Activated CD4-positive, alpha-beta memory T cell treated with anti-CD3 and anti-CD28 coated beads for 36 hours (primary cell): ENCODE data around the gene MAST3. TPM values are rescaled to one million over a fixed set of nuclear protein-coding genes. Genes with fewer than 3 reads are reported as not detected.
"Not testable (repeated sequence)": the region's sequence is repeated elsewhere in the genome, so short reads cannot be mapped to it uniquely, and the experiment has no call there.

ENCODE experiments used
- CTCF ChIA-PET: fragments of 350-600 bp; sonication (Branson Sonifier 250); formaldehyde crosslinking; loops from one replicate; lab custom pipeline; 2021; ENCODE audit warnings: antibody characterized with exemption, inconsistent platforms; lab: Charles Lee
- POLR2A ChIA-PET: fragments of 350-600 bp; sonication (Branson Sonifier 250); formaldehyde crosslinking; loops from one replicate; lab custom pipeline; 2021; ENCODE audit warnings: antibody characterized with exemption; lab: Charles Lee
- DNase-seq: peaks from one replicate; pipeline ENCODE4 v3.0.0-alpha.2; 2020
- H3K27ac Mint-ChIP-seq: one replicate; pipeline ENCODE4 v1.8.0; 2021; ENCODE audit warnings: mixed read lengths
- H3K27me3 Mint-ChIP-seq: one replicate; pipeline ENCODE4 v1.8.0; 2021; ENCODE audit warnings: mixed read lengths
- H3K36me3 Mint-ChIP-seq: one replicate; pipeline ENCODE4 v1.8.0; 2021; ENCODE audit warnings: mixed read lengths
- H3K4me1 Mint-ChIP-seq: one replicate; pipeline ENCODE4 v1.8.0; 2021; ENCODE audit warnings: low read depth, mixed read lengths
- H3K4me3 Mint-ChIP-seq: one replicate; pipeline ENCODE4 v1.8.0; 2021; ENCODE audit warnings: mild to moderate bottlenecking, mixed read lengths
- H3K9me3 Mint-ChIP-seq: one replicate; pipeline ENCODE4 v1.8.0; 2021; ENCODE audit warnings: mixed read lengths
- intact Hi-C: fragments of 100-400 bp; cut with micrococcal nuclease; formaldehyde crosslinking; loops from one replicate; pipeline ENCODE4 v1.15.1; 2023
- total RNA-seq, 2 experiments: library from RNA; stranded (reverse); gene quantifications; one replicate each; pipeline ENCODE4 v1.2.3, GENCODE V29; 2021

The MAST3 gene
- total RNA-seq, 2 experiments from 2014 or later = 22.5 to 23.8 TPM

DNA sequence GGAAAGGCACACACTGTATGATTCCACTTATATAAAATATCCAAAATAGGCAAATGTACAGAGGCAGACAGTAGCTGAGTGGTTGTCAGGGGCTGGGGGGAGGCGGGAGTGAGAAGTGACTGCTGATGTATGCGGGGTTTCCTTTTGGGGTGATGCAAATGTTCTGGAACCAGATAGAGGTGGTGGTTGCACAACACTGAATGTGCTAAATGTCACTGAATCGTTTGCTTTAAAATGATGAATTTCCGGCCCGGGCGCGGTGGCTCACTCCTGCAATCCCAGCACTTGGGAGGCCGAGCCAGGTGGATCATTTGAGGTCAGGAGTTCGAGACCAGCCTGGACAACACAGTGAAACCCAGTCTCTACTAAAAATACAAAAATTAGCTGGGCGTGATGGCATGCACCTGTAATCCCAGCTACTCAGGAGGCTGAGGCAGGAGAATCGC lies 8.5 kb upstream of the MAST3 start:
- Mint-ChIP-seq H3K4me3 (peak overlapping the region; percentile 41), H3K27ac (peak overlapping the region; percentile 92), H3K4me1 (peaks cover 63% of the 10 kb centered on the region)
- not testable (repeated sequence) for H3K36me3 Mint-ChIP-seq, H3K9me3 Mint-ChIP-seq, H3K27me3 Mint-ChIP-seq
- CTCF ChIA-PET = interaction anchor here (1.0 to 1.3 kb wide), 3 partner anchors 9 to 30 kb away, joined by 3 to 4 read pairs (median 3); partner anchors contain the start of gene MAST3
- intact Hi-C loops = loop anchor here (1.0 kb wide), 1 partner anchor 8 kb away; the partner anchor contains the start of gene MAST3
- POLR2A ChIA-PET = interaction anchor here (0.7 to 1.7 kb wide), 2 partner anchors 9 to 81 kb away, joined by 3 to 7 read pairs; partner anchors contain the start of genes ARRDC2 and MAST3
- DNase-seq = peak; percentile 86

DNA sequence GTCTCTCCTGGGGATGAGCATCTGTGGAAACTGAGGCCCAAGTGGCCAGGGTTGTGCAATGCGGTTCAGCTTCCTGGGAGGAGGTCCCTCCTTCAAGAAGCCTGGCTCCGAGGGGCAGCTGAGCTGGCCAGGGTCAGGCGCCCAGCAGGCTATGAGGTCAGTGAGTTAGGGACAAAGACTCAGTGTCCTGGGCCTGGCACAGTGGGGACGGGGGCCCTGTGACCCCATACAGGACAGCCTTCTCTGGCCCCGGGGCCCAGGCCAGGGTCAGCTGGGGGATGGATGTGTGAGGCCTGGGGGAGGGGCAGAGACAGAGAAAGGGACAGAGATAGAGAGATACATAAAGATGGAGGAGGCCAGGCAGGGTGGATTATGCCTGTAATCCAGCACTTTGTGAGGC lies 7.9 kb upstream of the MAST3 start:
- no peaks in the 10 kb centered on the region for H3K9me3 Mint-ChIP-seq
- intact Hi-C loops = loop anchor here (1.0 to 10.0 kb wide), 5 partner anchors 8 to 325 kb away; partner anchors contain the start of genes MAST3 and SSBP4
- ChIA-PET POLR2A (interaction anchor here (0.7 to 1.7 kb wide), 3 partner anchors 8 to 82 kb away, joined by 3 to 7 read pairs (median 5); partner anchors contain the start of genes ARRDC2 and MAST3), CTCF (interaction anchor here (1.0 to 1.1 kb wide), 2 partner anchors 8 to 24 kb away, joined by 3 read pairs; partner anchors contain the start of gene MAST3)
- H3K27me3 Mint-ChIP-seq = no peaks in the 10 kb centered on the region
- peak overlapping the region; percentile 41 for H3K4me3 Mint-ChIP-seq
- no peaks in the 10 kb centered on the region for H3K36me3 Mint-ChIP-seq
- peaks cover 56% of the 10 kb centered on the region for H3K4me1 Mint-ChIP-seq
- no peak for DNase-seq
- H3K27ac Mint-ChIP-seq = peak overlapping the region; percentile 92

DNA sequence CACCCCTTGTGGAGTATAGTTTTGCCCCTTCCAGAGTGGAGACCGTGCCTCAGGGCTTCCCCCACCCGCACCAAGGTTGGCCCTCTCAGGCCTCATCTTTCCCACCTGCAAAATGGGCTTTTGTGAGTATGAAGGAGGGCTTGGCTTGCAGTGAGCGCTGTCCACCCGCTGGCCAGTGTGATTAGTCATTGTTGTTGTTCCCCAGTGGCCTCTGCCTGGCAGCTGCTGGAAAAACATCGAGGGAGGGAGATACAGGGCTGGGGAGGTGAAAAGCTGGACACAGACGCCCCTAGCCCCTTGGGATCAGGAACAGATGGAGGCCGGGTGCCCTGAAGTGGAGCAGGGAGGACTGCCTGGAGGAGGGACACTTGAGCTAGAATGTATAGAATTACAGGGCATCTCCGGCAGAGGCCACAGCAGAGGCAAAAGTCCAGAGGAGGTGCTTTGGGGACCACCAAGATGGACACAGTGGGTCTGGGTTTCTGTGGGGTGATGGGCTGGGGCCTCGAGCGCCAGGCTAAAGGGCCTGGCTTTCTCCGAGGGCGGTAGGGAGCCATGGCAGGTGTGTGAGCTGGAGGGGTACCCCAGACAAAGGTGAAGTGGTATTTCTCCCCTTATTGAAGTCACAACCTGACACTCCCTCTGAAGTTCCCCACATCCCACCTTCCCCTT lies 6.9 kb upstream of the MAST3 start:
- Mint-ChIP-seq H3K9me3 (no peaks in the 10 kb centered on the region), H3K27ac (peak overlapping the region; percentile 92), H3K27me3 (no peaks in the 10 kb centered on the region), H3K4me3 (peak overlapping the region; percentile 60), H3K4me1 (peaks cover 51% of the 10 kb centered on the region), H3K36me3 (no peaks in the 10 kb centered on the region)
- POLR2A ChIA-PET = interaction anchor here (0.6 to 1.7 kb wide), 6 partner anchors 15 to 89 kb away, joined by 3 to 5 read pairs (median 4); no protein-coding TSS in a partner anchor
- DNase-seq = peak; percentile 20
- intact Hi-C loops = loop anchor here (2.0 to 10.0 kb wide), 4 partner anchors 14 to 324 kb away; partner anchors contain the start of gene SSBP4
- CTCF ChIA-PET = interaction anchor here (0.7 to 1.9 kb wide), 5 partner anchors 19 to 70 kb away, joined by 3 to 5 read pairs (median 4); no protein-coding TSS in a partner anchor

DNA sequence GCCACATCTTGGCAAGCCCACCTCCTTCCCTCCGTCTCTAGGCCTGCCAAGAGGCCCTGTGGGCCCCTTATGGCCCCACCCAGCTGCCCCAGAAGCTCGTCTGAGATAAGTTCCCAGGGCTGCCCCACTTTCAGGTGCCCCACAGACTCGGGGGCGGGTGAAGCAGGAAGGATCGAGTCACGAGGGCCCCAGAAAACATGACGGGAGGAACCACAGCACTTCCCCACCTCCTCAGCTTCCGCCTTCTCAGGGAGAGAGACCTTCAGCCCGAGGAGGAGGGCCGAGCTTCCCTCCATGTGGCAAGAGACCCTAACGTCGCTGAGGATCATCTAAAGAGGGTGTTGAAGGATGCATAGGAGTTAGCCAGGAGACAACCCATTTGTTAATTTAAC lies 6.4 kb upstream of the MAST3 start:
- peak; percentile 93 for DNase-seq
- ChIA-PET POLR2A (interaction anchor here (0.6 to 1.7 kb wide), 8 partner anchors 15 to 91 kb away, joined by 3 to 5 read pairs (median 4); no protein-coding TSS in a partner anchor), CTCF (interaction anchor here (0.7 to 1.9 kb wide), 5 partner anchors 19 to 69 kb away, joined by 3 to 5 read pairs (median 4); no protein-coding TSS in a partner anchor)
- peak overlapping the region; percentile 92 for H3K27ac Mint-ChIP-seq
- H3K27me3 Mint-ChIP-seq = no peaks in the 10 kb centered on the region
- intact Hi-C loops = loop anchor here (2.0 to 10.0 kb wide), 4 partner anchors 14 to 324 kb away; partner anchors contain the start of gene SSBP4
- H3K4me1 Mint-ChIP-seq = peaks cover 51% of the 10 kb centered on the region
- no peaks in the 10 kb centered on the region for H3K36me3 Mint-ChIP-seq
- peak overlapping the region; percentile 60 for H3K4me3 Mint-ChIP-seq
- no peaks in the 10 kb centered on the region for H3K9me3 Mint-ChIP-seq

DNA sequence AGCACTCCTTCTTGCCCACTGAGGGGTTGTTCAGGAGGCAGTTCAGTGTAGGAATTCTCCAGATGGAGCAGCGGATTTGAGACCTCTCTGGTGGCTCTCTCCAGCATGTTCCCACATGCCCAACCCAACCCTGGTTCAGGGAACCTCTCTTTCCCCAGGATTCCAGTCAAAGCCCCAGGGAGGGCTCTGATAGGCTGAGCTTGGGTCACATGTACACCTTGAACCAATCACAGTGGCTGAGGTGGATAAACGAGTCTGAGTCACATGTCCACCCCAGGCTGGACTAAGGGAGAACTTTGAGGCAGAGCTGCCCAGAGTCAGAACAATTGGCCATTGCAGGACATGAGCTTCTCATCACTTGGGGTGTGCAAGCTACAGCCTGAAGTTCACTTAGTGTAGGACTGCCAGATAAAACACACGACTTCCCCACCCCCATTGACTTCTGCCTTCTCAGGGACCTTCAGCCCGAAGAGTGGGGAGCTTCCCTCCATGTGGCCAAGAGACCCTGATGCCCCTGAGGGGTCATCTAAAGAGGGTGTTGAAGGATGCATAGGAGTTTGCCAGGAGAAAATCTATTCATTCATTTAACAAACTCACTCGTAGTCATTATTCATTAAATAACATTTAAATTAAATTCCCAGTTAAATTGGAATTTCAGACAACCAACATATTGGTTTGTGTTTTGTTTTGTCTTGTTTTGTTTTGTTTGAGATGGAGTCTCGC lies 4.0 kb upstream of the MAST3 start:
- intact Hi-C loops = loop anchor here (10.0 kb wide), 2 partner anchors 201 to 321 kb away; partner anchors contain the start of gene SSBP4
- Mint-ChIP-seq H3K9me3 (no peaks in the 10 kb centered on the region), H3K27me3 (no peaks in the 10 kb centered on the region), H3K4me3 (no peak overlapping the region), H3K27ac (peak overlapping the region; percentile 49), H3K4me1 (peaks cover 40% of the 10 kb centered on the region), H3K36me3 (no peaks in the 10 kb centered on the region)
- peak; percentile 26 for DNase-seq
- ChIA-PET CTCF (interaction anchor here (0.7 to 1.5 kb wide), 2 partner anchors 20 to 86 kb away, joined by 3 read pairs; partner anchors contain the start of gene ARRDC2), POLR2A (no interaction called here)

DNA sequence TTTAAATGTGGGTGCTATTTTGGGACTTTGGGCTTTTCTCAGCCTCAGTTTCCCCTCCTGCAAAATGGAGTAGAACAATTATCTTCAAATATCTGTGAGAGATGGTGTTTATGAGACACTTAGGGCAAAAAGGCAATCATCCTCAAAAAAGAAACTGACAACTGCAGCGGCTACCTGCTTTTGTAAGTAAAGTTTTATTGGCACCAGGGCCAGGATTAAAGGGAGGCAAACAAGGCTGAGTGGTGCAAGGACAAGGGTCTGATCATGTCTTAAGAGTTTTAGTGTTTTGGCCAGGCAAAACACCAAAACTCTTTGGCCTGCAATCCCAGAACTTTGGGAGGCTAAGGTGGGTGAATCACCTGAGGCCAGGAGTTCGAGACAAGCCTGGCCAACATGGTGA lies 1.3 kb upstream of the MAST3 start:
- H3K27me3 Mint-ChIP-seq = no peaks in the 10 kb centered on the region
- intact Hi-C loops = loop anchor here (5.0 to 10.0 kb wide), 3 partner anchors 56 to 319 kb away; partner anchors contain the start of genes PIK3R2 and SSBP4
- no peaks in the 10 kb centered on the region for H3K9me3 Mint-ChIP-seq
- ChIA-PET POLR2A (no interaction called here), CTCF (no interaction called here)
- no peak for DNase-seq
- peaks cover 26% of the 10 kb centered on the region for H3K4me1 Mint-ChIP-seq
- peak overlapping the region; percentile 1 for H3K27ac Mint-ChIP-seq
- no peak overlapping the region for H3K4me3 Mint-ChIP-seq
- no peaks in the 10 kb centered on the region for H3K36me3 Mint-ChIP-seq

DNA sequence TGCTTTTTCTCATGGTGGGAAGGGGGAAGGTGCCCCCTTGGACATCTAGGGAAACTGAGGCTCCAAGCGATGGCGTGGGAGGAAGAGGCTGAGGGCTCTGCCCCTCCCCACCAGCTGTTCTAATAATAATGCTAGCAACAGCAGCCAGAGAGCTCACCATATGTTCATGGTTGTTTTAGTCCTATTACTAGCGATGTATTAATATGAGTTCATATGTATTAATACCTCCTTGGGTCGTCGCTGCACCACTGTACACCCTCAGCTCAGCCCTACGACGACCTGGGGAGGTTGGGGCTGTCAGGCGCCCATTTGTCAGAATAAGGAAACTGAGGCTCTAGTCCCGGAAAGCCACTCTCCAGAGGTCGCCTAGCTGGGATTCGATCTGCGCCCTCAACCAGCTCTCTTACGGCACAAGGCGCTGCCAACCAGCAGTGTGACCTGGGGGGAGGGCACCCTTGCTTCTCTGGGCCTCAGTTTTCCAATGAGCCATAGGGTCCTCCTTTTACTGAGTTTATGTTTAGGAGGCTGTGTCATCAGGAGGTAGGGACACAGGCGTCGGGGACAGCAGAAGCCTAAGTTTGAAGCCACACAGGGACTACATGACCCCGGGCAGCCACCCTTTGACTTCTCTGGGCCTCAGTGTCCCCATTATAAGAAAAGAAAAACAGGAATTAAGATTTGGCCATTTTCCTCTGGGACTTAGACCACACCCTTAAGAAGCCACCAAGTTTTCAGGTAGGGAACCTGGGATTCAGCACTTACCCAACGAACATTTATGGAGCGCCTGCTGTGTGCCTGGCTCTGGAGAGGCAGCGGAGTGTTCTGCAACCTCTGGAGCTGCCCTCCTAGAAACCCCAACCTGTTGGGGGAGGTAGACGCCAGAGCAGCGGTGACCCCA lies 664 bp downstream of the MAST3 start:
- Mint-ChIP-seq H3K27me3 (no peaks in the 10 kb centered on the region), H3K9me3 (no peaks in the 10 kb centered on the region), H3K4me1 (peaks cover 19% of the 10 kb centered on the region), H3K36me3 (no peaks in the 10 kb centered on the region), H3K4me3 (peak overlapping the region; percentile 83), H3K27ac (peak overlapping the region; percentile 58)
- ChIA-PET POLR2A (interaction anchor here (1.7 to 2.8 kb wide), 3 partner anchors 9 to 183 kb away, joined by 4 to 7 read pairs (median 7); partner anchors contain the start of gene JUND), CTCF (interaction anchor here (0.9 to 2.3 kb wide), 7 partner anchors 9 to 153 kb away, joined by 3 to 10 read pairs (median 4); partner anchors contain the start of gene ARRDC2)
- peak; percentile 16 for DNase-seq
- intact Hi-C loops = loop anchor here (1.0 to 10.0 kb wide), 4 partner anchors 9 to 317 kb away; partner anchors contain the start of genes PIK3R2 and SSBP4

DNA sequence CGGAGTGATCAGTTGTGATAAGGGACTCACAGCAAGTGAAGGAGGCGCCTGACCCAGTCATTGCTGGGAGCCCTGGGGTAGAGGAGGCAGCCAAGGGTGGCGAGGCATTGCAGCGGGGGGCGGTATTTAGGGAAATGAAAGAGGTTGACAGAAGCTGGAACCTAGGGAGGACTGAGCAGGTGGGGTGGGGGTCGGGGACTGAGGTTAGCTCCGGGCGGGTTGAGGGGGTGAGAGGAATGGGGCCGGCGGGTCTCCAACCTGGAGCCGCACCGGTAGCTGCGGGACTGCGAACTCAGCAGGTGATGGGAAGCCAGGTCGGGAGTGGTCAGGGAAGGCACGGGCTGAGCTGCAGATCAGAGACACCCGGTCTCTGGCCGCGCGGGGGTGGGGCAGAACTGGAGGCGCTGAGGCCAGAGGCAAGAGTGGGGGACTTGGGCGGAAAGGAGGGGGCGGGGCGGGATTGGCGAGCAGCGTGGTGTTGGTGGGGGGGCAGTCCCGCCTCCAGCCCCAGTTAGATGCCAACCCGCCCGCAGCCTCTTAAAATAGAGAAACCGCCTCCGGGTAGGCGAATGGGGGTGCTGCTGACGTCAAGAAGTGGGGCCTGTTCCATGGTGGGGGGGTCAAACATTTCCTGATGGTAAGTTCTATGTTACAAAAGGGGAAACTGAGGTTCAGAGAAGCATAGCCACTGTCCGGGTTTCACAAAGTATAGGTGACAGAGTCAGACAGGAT lies 1.5 kb downstream of the MAST3 start:
- no peaks in the 10 kb centered on the region for H3K9me3 Mint-ChIP-seq
- H3K4me3 Mint-ChIP-seq = peak overlapping the region; percentile 83
- POLR2A ChIA-PET = interaction anchor here (0.7 to 2.8 kb wide), 4 partner anchors 10 to 182 kb away, joined by 3 to 7 read pairs (median 6); partner anchors contain the start of gene JUND
- no peaks in the 10 kb centered on the region for H3K27me3 Mint-ChIP-seq
- H3K27ac Mint-ChIP-seq = peak overlapping the region; percentile 58
- DNase-seq = peak; percentile 58
- intact Hi-C loops = loop anchor here (5.0 to 10.0 kb wide), 3 partner anchors 53 to 316 kb away; partner anchors contain the start of genes PIK3R2 and SSBP4
- CTCF ChIA-PET = interaction anchor here (1.1 to 2.3 kb wide), 3 partner anchors 11 to 14 kb away, joined by 4 to 10 read pairs (median 5); no protein-coding TSS in a partner anchor
- H3K4me1 Mint-ChIP-seq = peaks cover 23% of the 10 kb centered on the region
- no peaks in the 10 kb centered on the region for H3K36me3 Mint-ChIP-seq

DNA sequence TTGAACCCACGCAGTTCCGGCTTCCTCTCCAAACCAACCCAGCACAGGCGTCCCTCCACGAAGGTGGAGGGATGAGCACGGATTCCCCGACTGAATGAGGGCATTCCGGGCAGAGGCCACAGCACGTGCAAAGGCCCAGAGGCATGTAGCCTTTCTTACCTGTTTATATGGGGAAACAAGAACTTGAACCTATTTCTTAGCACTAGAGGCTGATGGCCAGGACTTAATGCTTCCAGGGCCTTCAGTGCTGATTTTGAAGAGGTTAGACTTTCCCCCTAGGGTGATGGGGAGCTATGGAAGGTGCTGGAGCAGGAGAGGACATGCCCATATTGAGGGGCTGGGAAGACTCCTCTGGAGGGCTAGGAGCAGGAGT lies 2.0 kb downstream of the MAST3 start:
- H3K27me3 Mint-ChIP-seq = no peaks in the 10 kb centered on the region
- H3K4me3 Mint-ChIP-seq = peak overlapping the region; percentile 83
- POLR2A ChIA-PET = interaction anchor here (0.7 kb wide), 1 partner anchor 10 kb away, joined by 3 read pairs; no protein-coding TSS in a partner anchor
- DNase-seq = no peak
- H3K4me1 Mint-ChIP-seq = peaks cover 27% of the 10 kb centered on the region
- no peaks in the 10 kb centered on the region for H3K36me3 Mint-ChIP-seq
- H3K9me3 Mint-ChIP-seq = no peaks in the 10 kb centered on the region
- intact Hi-C loops = loop anchor here (5.0 to 10.0 kb wide), 3 partner anchors 53 to 315 kb away; partner anchors contain the start of genes PIK3R2 and SSBP4
- H3K27ac Mint-ChIP-seq = peak overlapping the region; percentile 58
- CTCF ChIA-PET = interaction anchor here (1.1 kb wide), 1 partner anchor 14 kb away, joined by 4 read pairs; no protein-coding TSS in a partner anchor

DNA sequence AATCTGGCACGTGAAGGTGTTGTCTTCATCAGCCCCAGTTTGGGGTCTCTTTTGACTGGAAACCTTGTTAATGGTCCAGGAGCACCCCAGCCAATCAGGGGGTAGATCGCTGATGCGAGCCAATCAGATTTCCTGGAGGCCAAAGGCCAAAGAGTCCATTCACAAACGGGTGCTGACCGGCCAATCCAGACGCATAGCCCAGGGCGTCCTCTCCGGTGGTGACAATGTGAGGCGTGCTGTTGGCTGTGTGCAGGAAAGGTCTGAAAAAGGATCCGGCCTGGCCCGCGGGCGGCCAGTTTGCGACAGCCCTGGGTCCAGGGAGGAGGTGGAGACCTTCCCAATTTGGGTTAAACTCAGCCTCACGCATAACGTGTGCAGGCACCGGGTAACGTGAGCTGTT lies 3.1 kb downstream of the MAST3 start:
- ChIA-PET POLR2A (interaction anchor here (1.1 kb wide), 1 partner anchor 10 kb away, joined by 6 read pairs; no protein-coding TSS in a partner anchor), CTCF (no interaction called here)
- no peaks in the 10 kb centered on the region for H3K36me3 Mint-ChIP-seq
- H3K4me1 Mint-ChIP-seq = peaks cover 29% of the 10 kb centered on the region
- H3K4me3 Mint-ChIP-seq = no peak overlapping the region
- intact Hi-C loops = no loop called here
- H3K27ac Mint-ChIP-seq = no peak overlapping the region
- no peak for DNase-seq
- H3K9me3 Mint-ChIP-seq = no peaks in the 10 kb centered on the region
- no peaks in the 10 kb centered on the region for H3K27me3 Mint-ChIP-seq
